ENCODE results near the gene NOL12.

Gene NOL12

GRCh38 chr22:37659897-37660708 is 26.0 kb upstream of the NOL12 start:
- no peak for DNase-seq

- DNase-seq: no peak
These were observed 25.5 kb upstream of the NOL12 start for GRCh38 chr22:37660709-37661045.

- DNase-seq: no peak
These were observed 24.8 kb upstream of the NOL12 start for GRCh38 chr22:37661160-37661924.

DNA sequence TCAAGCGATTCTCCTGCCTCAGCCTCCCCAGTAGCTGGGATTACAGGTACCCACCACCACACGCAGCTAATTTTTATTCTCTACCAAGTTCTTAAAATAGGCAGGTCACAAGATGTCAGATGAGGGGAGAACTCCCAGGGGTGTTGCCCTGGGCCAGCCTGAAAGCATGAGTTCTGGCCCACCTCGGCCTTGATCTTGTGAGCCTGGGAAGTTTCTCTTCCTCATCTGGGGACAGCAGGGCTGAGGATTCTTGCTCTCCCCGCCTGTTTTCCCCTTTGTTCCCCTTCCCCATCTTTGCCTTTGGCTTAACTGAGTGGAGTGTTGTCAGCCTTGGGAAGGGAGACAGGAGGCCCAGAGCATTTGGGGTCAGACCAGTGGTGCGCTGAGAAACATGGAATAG is 24.1 kb upstream of the NOL12 start:
- no peak for DNase-seq

GRCh38 chr22:37663521-37664140 is 22.5 kb upstream of the NOL12 start:
- DNase-seq: no peak

- DNase-seq: no peak
These were observed 21.7 kb upstream of the NOL12 start for GRCh38 chr22:37664249-37665101.

DNA sequence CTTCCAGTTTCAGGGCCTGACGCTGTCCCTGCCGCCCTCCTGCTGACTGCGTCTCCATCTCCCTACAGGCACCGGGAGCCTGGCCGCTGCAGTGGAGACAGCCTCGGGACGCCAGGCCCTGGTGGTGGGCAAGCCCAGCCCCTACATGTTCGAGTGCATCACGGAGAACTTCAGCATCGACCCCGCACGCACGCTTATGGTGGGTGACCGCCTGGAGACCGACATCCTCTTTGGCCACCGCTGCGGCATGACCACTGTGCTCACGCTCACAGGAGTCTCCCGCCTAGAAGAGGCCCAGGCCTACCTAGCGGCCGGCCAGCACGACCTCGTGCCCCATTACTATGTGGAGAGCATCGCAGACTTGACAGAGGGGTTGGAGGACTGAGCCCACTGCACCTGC is 20.7 kb upstream of the NOL12 start:
- no peak for DNase-seq

- DNase-seq: no peak
These were observed 16.6 kb upstream of the NOL12 start for GRCh38 chr22:37669586-37669985.

DNA sequence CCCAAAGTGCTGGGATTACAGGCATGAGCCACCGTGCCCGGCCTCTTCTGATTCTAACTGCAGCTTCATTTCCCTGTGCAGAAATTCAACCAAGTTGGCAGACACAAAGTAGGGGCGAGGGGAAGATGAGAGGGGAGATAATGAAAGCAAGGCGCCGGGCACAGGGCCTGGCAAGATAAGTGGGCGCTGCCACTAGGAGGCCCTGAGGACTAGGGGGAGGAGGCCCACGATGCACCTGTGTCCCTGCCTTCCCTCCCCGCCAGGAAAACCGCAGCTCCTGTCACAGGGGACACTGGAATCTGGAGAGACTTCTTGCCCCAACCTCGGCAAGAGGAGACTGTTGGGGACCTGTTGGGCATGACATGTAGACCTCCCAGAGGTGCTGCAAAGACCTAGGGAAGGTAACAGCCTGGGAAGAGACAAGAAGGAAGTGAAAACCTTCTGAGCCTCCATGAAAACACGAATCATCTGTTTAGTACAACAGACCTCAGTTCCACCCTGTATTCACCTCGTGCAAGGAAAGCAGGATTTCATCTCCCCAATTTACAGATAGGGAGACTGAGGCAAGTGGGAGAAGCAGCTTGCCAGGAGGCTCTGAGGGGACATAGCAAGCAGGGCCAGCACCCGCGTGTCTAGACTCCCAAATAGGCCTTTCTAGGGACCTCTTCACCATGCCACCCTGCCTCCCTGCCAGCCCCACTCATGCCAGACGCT is 13.8 kb upstream of the NOL12 start:
- no peak for DNase-seq

DNA sequence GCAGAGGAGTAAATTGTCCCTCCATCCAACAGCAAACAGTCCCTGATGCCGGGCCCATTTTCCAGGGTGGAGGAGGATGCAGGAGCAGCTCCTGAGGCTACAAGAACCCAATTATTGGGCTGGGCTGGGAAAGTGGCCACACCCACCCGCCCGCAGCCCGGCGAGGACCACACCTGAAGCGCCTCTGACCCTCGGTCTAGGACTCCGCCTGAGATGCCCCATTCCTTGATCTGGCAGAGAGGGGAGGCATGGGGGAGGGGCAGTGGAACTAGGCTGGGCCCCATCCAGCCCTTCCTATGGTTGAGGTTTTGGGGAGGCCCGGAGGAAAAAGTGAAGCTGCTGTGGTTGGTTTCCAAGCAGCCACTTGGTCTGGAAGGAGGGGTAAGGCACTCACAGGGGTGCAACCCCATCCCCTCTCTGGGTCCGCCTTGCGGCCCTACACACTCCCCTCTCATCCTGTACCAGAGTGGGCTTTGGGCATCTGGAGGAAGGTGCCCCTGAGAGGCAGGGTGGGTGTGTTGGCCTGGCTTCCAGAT is 13.2 kb upstream of the NOL12 start:
- DNase-seq: no peak

DNA sequence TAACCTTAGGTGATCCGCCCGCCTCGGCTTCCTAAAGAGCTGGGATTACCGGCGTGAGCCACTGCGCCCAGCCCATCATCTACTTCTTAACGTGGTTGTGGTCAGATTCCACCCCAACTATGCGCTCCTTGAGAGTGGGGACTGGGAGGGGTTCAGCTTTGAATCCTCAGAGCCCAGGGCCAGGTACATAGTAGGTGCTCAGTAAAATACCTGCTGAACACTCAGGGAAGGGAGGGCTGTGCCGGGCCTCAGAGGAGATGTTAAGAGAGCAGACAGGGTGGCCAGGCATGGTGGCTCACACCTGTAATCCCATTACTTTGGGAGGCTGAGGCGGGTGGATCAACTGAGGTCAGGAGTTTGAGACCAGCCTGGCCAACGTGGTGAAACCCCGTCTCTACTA is 11.9 kb upstream of the NOL12 start:
- no peak for DNase-seq

DNA sequence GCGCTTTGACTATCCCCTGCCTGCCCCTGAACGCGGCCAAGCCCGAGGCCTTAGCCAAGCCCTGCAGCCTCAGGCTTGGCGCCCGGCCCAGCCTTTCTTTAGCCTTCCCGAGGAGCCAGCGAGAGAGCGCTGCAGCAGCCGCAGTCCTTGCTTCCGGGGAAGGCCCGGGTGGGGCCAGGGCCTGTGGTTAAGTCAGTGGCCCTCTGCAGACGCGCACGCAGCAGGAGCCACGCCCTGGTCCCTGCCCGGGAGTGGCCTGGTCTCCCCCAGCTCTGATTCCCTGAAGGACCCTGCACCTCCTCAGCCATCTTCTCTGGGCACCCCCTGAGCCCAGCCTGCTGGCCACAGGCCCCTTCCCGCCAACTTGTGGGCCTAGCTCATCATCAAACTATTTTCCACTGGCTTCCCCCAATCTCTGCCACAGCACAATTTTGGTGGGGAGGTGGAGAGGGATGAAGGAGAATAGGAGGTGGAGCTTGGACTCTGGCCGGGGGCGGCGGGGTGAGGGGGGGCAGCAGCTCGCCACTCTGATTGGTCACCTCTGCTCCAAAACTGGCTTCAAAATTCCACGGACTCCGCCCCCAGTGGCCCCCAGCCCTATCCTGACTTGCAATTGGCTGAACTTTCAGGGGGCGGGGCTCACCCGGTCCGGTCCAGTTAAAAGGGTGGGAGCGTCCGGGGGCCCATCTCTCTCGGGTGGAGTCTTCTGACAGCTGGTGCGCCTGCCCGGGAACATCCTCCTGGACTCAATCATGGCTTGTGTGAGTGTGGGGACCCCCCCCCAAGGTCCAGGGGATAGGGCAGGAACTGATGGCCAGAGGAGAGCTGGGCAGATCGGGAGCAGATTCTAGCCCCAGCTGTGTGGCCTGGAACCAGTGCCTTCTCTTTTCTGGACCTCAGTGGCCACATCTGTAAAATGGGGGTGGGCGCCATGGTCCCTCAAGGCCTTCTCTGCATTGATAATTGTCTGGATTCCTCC is 10.9 kb upstream of the NOL12 start, which contains the start of gene LGALS1:
LGALS1 (plus strand) TSS at position 686 of the 979 bp plus-strand sequence; CDS start at position 753, 67 bp downstream.
- peak; percentile 93 for DNase-seq

DNA sequence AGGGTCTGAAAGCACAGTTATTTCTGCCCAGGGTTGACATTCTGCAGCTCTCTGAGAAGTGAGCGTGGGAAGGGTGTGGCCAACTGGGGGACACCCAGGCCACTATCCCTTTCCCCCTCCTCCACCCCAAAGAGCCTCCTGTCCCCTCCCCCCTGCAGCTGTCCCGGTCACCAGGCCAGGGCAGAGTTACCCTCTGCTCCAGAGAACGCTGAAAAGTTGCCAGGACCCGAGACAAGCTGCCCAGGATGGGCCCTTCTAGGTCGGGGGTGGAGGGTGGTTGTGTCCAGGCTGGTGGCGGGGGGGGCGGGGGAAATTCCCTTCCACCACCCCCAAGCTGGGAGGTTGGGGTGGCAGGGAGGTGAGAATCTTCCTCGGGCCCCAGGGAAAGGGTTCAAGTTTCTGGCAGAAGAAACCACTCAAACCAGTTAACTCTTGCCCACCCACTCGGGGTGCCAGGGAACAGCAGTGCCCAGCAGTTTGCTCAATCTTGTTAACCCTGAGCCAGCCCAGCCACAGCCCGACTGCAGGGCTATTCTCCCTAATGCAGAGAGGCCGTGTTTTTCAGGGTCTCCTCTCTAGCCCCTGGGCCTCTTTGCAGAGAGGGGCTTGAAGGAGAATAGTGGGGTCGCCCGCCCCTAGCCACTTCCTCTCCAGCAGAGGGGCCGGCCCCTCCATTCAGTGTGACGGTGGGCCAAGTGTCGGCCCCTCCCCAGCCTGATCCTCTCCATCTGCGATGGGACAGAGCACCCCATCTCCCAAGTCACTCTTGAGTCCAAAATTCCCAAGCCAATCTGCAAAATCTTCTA is 10.0 kb upstream of the NOL12 start:
- DNase-seq: peak; percentile 42

- peak; percentile 97 for DNase-seq
These were observed 9.2 kb upstream of the NOL12 start for GRCh38 chr22:37676736-37677492.

DNA sequence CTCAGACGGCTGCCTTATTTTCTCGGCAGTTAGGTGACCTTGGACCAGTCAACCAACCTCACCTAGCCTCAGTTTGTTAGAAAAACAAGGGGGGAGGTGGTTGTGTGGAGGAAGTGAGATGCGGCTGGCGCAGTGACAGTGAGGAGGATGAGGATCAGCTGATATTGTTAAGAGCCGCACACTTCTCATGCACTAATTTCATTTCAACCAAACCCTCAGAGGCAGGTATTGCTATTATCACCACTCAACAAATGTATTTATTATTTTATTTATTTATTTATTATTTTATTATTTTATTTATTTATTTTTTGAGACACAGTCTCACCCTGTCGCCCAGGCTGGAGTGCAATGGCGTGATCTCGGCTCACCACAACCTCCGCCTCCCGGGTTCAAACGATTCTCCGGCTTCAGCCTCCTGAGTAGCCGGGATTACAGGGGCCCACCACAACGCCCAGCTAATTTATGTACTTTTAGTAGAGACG is 8.6 kb upstream of the NOL12 start:
- no peak for DNase-seq

DNA sequence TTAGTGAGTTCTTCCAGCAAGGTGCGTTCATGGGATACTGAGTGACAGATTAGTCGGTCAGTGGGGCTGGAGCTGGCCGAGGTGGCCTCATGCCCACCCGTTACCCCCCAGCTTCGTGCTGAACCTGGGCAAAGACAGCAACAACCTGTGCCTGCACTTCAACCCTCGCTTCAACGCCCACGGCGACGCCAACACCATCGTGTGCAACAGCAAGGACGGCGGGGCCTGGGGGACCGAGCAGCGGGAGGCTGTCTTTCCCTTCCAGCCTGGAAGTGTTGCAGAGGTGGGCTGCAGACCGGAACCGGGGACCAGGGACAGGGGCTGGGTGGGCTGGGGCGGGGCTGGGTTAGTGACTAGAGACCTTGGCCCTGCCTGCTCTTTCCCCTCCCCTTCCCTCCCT is 7.8 kb upstream of the NOL12 start:
- no peak for DNase-seq

- DNase-seq: no peak
These were observed 6.5 kb upstream of the NOL12 start for GRCh38 chr22:37679670-37680069.

GRCh38 chr22:37680191-37680851 is 5.8 kb upstream of the NOL12 start:
- no peak for DNase-seq
